MM.1S (cell line): Measurements from ENCODE around the gene CASQ1.

ENCODE experiments used
- DNase-seq: peaks from one replicate; pipeline ENCODE4 v3.0.0-alpha.2; 2015
- H2AFZ ChIP-seq: fragments of 300-600 bp; sonication (generic); 2 replicates; pipeline ENCODE4 v1.6.0; 2016; ENCODE audit warnings: antibody characterized with exemption, low read length
- H3F3A ChIP-seq: fragments of 300-600 bp; sonication (generic); 2 replicates; pipeline ENCODE4 v1.6.1; 2016; ENCODE audit warnings: mild to moderate bottlenecking, antibody characterized with exemption, low read length, moderate library complexity, mixed read lengths; ENCODE audit not compliant: insufficient read depth
- H3K27ac ChIP-seq: fragments of 300-600 bp; sonication (generic); 2 replicates; pipeline ENCODE4 v1.5.1; 2016; ENCODE audit warnings: mild to moderate bottlenecking, low read length
- H3K27me3 ChIP-seq: fragments of 300-600 bp; sonication (generic); replicated peaks from 2 replicates; pipeline ENCODE4 v1.6.0; 2016; ENCODE audit warnings: low read length; ENCODE audit not compliant: insufficient read depth
- H3K36me3 ChIP-seq: fragments of 300-600 bp; sonication (generic); replicated peaks from 2 replicates; pipeline ENCODE4 v1.6.1; 2016; ENCODE audit warnings: mild to moderate bottlenecking, low read length, mixed read lengths; ENCODE audit not compliant: insufficient read depth
- H3K4me1 ChIP-seq: fragments of 300-600 bp; sonication (generic); 2 replicates; pipeline ENCODE4 v1.6.1; 2016; ENCODE audit warnings: low read length, mixed read lengths
- H3K4me2 ChIP-seq: fragments of 300-600 bp; sonication (generic); 2 replicates; pipeline ENCODE4 v1.6.0; 2016; ENCODE audit warnings: low read depth, low read length
- H3K4me3 ChIP-seq: fragments of 300-600 bp; sonication (generic); 2 replicates; pipeline ENCODE4 v1.5.1; 2016; ENCODE audit warnings: low read length, mixed read lengths
- H3K79me2 ChIP-seq: fragments of 300-600 bp; sonication (generic); 2 replicates; pipeline ENCODE4 v1.6.1; 2016; ENCODE audit warnings: mixed run types, low read length, mixed read lengths
- H3K9ac ChIP-seq: fragments of 300-600 bp; sonication (generic); 2 replicates; pipeline ENCODE4 v1.6.1; 2016; ENCODE audit warnings: low read length, mixed read lengths
- H3K9me2 ChIP-seq: fragments of 300-600 bp; sonication (generic); replicated peaks from 2 replicates; pipeline ENCODE4 v1.6.1; 2016; ENCODE audit warnings: mild to moderate bottlenecking, low read length, mixed read lengths; ENCODE audit not compliant: insufficient read depth
- H3K9me3 ChIP-seq: fragments of 300-600 bp; sonication (generic); replicated peaks from 2 replicates; pipeline ENCODE4 v1.6.1; 2016; ENCODE audit warnings: mild to moderate bottlenecking, low read length, mixed read lengths; ENCODE audit not compliant: insufficient read depth
- H4K20me1 ChIP-seq: fragments of 300-600 bp; sonication (generic); 2 replicates; pipeline ENCODE4 v1.6.1; 2016; ENCODE audit warnings: mild to moderate bottlenecking, low read length, moderate library complexity, mixed read lengths; ENCODE audit not compliant: insufficient read depth
- CTCF ChIP-seq: fragments of 300-600 bp; sonication (generic); IDR thresholded peaks from 2 replicates; pipeline ENCODE4 v1.5.1; 2016; ENCODE audit warnings: antibody characterized with exemption, low read length, mixed read lengths
- EZH2 ChIP-seq: fragments of 300-600 bp; sonication (generic); optimal IDR thresholded peaks from 2 replicates; pipeline ENCODE3; 2017; ENCODE audit warnings: low read depth, mild to moderate bottlenecking, antibody characterized with exemption, low read length, mixed read lengths
- EZH2phosphoT487 ChIP-seq: fragments of 300-600 bp; sonication (generic); IDR thresholded peaks from 2 replicates; pipeline ENCODE4 v1.6.1; 2018; ENCODE audit warnings: antibody characterized with exemption, low read length

Gene CASQ1

GRCh38 chr1:160206036-160206389 is 15.6 kb downstream of the CASQ1 start:
- Histone ChIP-seq H2AFZ (peak overlapping the region; percentile 81; the same call in 1 of the 2 replicates), H3K4me1 (peaks cover 24% of the 10 kb centered on the region), H3K27ac (peak overlapping the region; percentile 58; the same call in 1 of the 2 replicates)

GRCh38 chr1:160206421-160207117 is 16.2 kb downstream of the CASQ1 start:
- H4K20me1 ChIP-seq, result no peaks in the 10 kb centered on the region
- no peaks in the 10 kb centered on the region for H3K9me3 ChIP-seq
- H3K9me2 ChIP-seq, result no peaks in the 10 kb centered on the region
- no peaks in the 10 kb centered on the region for H3K27me3 ChIP-seq
- no peak for DNase-seq
- no peak overlapping the region for H2AFZ ChIP-seq
- peaks cover 24% of the 10 kb centered on the region for H3K4me1 ChIP-seq
- H3K79me2 ChIP-seq, result peaks cover 57% of the 10 kb centered on the region
- no peak for TF ChIP-seq EZH2phosphoT487
- TF ChIP-seq EZH2, result no peak
- peaks cover 30% of the 10 kb centered on the region for H3F3A ChIP-seq
- H3K9ac ChIP-seq, result peak overlapping the region; percentile 93; the same call in 1 of the 2 replicates
- peak overlapping the region; percentile 96 for H3K4me3 ChIP-seq
- H3K4me2 ChIP-seq, result peak overlapping the region; percentile 91
- no peak overlapping the region for H3K27ac ChIP-seq
- no peaks in the 10 kb centered on the region for H3K36me3 ChIP-seq

More at GRCh38 chr1:160206036-160206389, 15.6 kb downstream of the CASQ1 start:
- Histone ChIP-seq H3K9me3 (no peaks in the 10 kb centered on the region), H3K36me3 (no peaks in the 10 kb centered on the region), H3K27me3 (no peaks in the 10 kb centered on the region), H3F3A (peaks cover 30% of the 10 kb centered on the region), H3K4me3 (peak overlapping the region; percentile 96), H3K9ac (peak overlapping the region; percentile 93), H3K4me2 (peak overlapping the region; percentile 91), H4K20me1 (no peaks in the 10 kb centered on the region), H3K9me2 (no peaks in the 10 kb centered on the region), H3K79me2 (peaks cover 56% of the 10 kb centered on the region)
- DNase-seq, result peak; percentile 30
- TF ChIP-seq EZH2phosphoT487, result no peak
- TF ChIP-seq EZH2, result no peak
- no peak for TF ChIP-seq CTCF

- Histone ChIP-seq H3K36me3 (no peaks in the 10 kb centered on the region), H3K27ac (no peak overlapping the region), H3K9ac (no peak overlapping the region), H3K4me2 (no peak overlapping the region), H3K27me3 (no peaks in the 10 kb centered on the region), H3K4me1 (peaks cover 24% of the 10 kb centered on the region), H2AFZ (no peak overlapping the region), H3K9me2 (no peaks in the 10 kb centered on the region), H3K9me3 (no peaks in the 10 kb centered on the region), H3K4me3 (no peak overlapping the region), H4K20me1 (no peaks in the 10 kb centered on the region), H3F3A (peaks cover 30% of the 10 kb centered on the region), H3K79me2 (peaks cover 57% of the 10 kb centered on the region)
- no peak for DNase-seq
- TF ChIP-seq CTCF (no peak), EZH2phosphoT487 (no peak), EZH2 (no peak)
Measured at GRCh38 chr1:160207118-160207650, 16.8 kb downstream of the CASQ1 start.
